Vagina (tissue), 2 donors: ENCODE measurements around the gene OXNAD1. TPM values are rescaled to one million over a fixed set of nuclear protein-coding genes. Genes with fewer than 3 reads are reported as not detected.

Source experiments
- DNase-seq, 2 donors: peaks; one replicate each; pipeline ENCODE4 v3.0.0-alpha.2; 2017; ENCODE audit errors: extremely low spot score in 2 of 2
- H3K27ac ChIP-seq: fragments of 200-600 bp; sonication (generic); one replicate; pipeline ENCODE4 v1.5.1; 2019
- H3K27me3 ChIP-seq: fragments of 200-600 bp; sonication (generic); one replicate; pipeline ENCODE4 v1.5.1; 2019
- H3K36me3 ChIP-seq, 2 donors: fragments of 200-600 bp; sonication (generic); one replicate each; pipeline ENCODE4 v1.5.1; 2017 to 2019
- H3K4me1 ChIP-seq: fragments of 200-600 bp; sonication (generic); one replicate; pipeline ENCODE4 v1.5.1; 2019
- H3K4me3 ChIP-seq, 2 donors: fragments of 200-600 bp; sonication (generic); 1 replicate in 1 of 2; 2 replicates in 1 of 2; pipeline ENCODE4 v1.5.1; 2016 to 2019
- H3K9me3 ChIP-seq: fragments of 200-600 bp; sonication (generic); one replicate; pipeline ENCODE4 v1.5.1; 2019
- POLR2A ChIP-seq, 2 donors: fragments of 450-650 bp; IDR thresholded peaks; one replicate each; pipeline ENCODE4 v1.6.1; 2017; ENCODE audit warnings: antibody characterized with exemption in 2 of 2, mild to moderate bottlenecking in 2 of 2, moderate library complexity in 2 of 2
- POLR2AphosphoS5 ChIP-seq, 2 donors: sonication (generic); formaldehyde crosslinking; IDR thresholded peaks; one replicate each; pipeline ENCODE4 v1.9.0; 2017; ENCODE audit warnings: antibody characterized with exemption in 2 of 2, mild to moderate bottlenecking in 2 of 2, low read depth in 1 of 2; ENCODE audit not compliant: insufficient read depth in 1 of 2
- intact Hi-C: fragments of 100-400 bp; cut with DNase I; formaldehyde crosslinking; loops from one replicate; pipeline ENCODE4 v1.15.1; 2023
- total RNA-seq: library from RNA; depleted of rRNA; stranded (reverse); fragments of >200 nt; gene quantifications from one replicate; pipeline ENCODE4 v1.2.3, GENCODE V29; 2016
- TF ChIP-seq, protein P1 (sequence below), 3 experiments: fragments of 450-650 bp in 2 of 3; fragments of 200-600 bp in 1 of 3; sonication (generic) in 1 of 3; IDR thresholded peaks; one replicate each; pipeline ENCODE4 v1.5.1; 2017 to 2019; ENCODE audit warnings: antibody characterized with exemption in 3 of 3, mild to moderate bottlenecking in 2 of 3, moderate library complexity in 2 of 3

The OXNAD1 gene
- total RNA-seq, 1 donor from 2014 or later: 30.0 TPM

DNA sequence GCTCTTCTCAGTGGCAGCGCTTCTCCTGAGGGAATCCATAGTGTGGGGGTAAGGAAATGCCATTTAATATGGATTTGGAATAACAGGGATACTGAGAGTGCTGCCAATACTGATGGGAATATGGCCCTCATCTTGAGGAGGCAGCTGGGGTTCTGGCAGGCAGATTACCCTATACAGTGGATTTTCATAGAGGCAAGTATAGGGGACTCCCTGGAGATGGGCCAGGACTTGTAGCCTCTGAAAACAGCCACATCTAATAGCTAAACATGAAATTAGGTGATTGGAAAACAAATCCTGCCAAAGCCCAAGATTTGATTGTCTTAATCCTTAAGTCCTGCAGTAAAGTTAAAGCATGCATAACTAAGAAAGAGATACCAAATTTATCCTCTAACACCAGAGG, 31.2 kb upstream of the OXNAD1 start:
- Histone ChIP-seq H3K36me3 (no peaks in the 10 kb centered on the region), H3K4me3 (no peak overlapping the region), H3K9me3 (no peaks in the 10 kb centered on the region), H3K4me1 (peaks cover under 1% of the 10 kb centered on the region), H3K27ac (no peak overlapping the region), H3K27me3 (no peaks in the 10 kb centered on the region)
- intact Hi-C loops: no loop called here
- no peak for DNase-seq
- TF ChIP-seq POLR2AphosphoS5 (IDR thresholded peaks at IDR 0.05; ENCODE audit: insufficient read depth in 1 of 2, low read depth in 1 of 2) (no peak), POLR2A (IDR thresholded peaks at IDR 0.05) (no peak)
- TF ChIP-seq, protein P1, sequence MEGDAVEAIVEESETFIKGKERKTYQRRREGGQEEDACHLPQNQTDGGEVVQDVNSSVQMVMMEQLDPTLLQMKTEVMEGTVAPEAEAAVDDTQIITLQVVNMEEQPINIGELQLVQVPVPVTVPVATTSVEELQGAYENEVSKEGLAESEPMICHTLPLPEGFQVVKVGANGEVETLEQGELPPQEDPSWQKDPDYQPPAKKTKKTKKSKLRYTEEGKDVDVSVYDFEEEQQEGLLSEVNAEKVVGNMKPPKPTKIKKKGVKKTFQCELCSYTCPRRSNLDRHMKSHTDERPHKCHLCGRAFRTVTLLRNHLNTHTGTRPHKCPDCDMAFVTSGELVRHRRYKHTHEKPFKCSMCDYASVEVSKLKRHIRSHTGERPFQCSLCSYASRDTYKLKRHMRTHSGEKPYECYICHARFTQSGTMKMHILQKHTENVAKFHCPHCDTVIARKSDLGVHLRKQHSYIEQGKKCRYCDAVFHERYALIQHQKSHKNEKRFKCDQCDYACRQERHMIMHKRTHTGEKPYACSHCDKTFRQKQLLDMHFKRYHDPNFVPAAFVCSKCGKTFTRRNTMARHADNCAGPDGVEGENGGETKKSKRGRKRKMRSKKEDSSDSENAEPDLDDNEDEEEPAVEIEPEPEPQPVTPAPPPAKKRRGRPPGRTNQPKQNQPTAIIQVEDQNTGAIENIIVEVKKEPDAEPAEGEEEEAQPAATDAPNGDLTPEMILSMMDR (IDR thresholded peaks at IDR 0.05): no peak

DNA sequence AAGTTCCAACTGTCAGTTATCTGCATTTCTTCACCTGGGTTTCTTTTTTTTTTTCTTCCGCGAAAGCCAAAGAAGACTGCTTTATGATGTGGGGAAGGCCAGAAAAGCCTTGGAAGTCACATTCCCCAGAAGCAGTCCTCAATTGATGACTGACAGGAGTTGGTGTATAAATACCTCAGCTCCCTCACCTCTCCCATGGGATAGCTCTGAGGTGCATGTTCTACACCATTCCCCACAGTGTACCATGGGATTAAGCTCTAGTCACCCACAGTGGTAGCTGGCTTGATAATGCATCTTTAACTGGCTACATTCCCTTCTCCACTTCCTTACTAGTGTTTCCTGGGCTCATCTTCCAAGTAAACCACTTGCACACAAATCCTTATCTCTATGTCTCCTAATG, 30.7 kb upstream of the OXNAD1 start:
- Histone ChIP-seq H3K36me3 (no peaks in the 10 kb centered on the region), H3K9me3 (no peaks in the 10 kb centered on the region), H3K27ac (no peak overlapping the region), H3K27me3 (no peaks in the 10 kb centered on the region), H3K4me1 (peaks cover 5% of the 10 kb centered on the region), H3K4me3 (no peak overlapping the region)
- DNase-seq: no peak
- intact Hi-C loops: no loop called here
- TF ChIP-seq POLR2A (IDR thresholded peaks at IDR 0.05) (no peak), POLR2AphosphoS5 (IDR thresholded peaks at IDR 0.05; ENCODE audit: insufficient read depth in 1 of 2, low read depth in 1 of 2) (no peak)
- TF ChIP-seq, protein P1 (IDR thresholded peaks at IDR 0.05): no peak

DNA sequence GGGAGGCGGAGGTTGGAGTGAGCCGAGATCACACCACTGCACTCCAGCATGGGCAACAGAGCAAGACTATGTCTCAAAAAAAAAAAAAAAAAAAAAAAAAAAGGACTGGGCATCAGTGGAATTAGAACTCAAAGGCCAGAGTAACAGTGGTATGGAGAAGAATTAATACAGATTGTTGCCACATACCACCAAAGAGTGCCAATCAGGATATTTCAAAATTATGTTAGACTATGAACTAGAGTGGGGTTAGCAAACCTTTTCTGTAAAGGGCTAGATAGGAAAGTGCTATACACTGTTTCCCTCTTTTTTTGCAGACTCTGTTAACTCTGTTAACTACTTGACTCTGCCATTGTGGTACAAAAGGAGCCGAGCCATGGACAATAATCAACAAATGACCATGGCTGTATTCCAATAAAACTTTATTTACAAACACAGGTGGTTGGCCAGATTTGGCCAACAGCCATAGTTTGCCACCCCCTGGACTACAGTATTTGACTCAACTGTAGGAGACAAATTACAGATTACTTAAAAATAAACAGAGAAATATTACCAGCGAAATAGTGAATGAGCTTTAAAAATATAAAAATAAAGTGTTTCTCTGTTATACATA, 28.9 kb upstream of the OXNAD1 start:
- TF ChIP-seq POLR2A (IDR thresholded peaks at IDR 0.05) (no peak), POLR2AphosphoS5 (IDR thresholded peaks at IDR 0.05; ENCODE audit: insufficient read depth in 1 of 2, low read depth in 1 of 2) (no peak)
- TF ChIP-seq, protein P1 (IDR thresholded peaks at IDR 0.05): no peak
- Histone ChIP-seq H3K4me1 (peaks cover 21% of the 10 kb centered on the region), H3K9me3 (no peaks in the 10 kb centered on the region), H3K27me3 (no peaks in the 10 kb centered on the region), H3K4me3 (no peak overlapping the region), H3K36me3 (no peaks in the 10 kb centered on the region), H3K27ac (no peak overlapping the region)
- intact Hi-C loops: no loop called here
- DNase-seq: no peak

DNA sequence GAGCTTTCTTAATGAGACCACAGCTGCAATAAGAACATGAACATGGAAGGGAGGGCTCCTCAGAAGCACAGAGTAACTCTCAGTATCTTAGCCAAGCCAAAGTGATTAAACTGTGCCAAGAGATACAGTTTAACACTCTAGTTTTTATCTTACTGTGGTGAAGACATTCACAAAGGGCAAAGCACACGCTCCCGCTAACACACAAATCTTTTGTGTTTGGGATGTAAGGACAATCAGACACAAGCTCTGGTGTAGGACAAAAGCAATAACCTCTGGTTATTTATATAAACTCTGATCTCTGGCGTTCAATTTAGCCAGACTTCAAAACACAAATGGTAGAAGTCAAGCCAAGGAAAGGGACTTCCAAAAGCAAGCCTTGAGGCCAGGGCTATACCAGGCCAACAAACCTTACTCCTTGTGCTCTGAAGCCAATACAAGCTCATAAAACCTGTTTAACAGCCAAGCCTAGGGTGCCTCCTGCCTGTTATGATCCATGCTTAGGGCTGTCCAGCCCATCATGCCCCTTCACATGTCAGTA, 28.1 kb upstream of the OXNAD1 start:
- no peak for TF ChIP-seq POLR2AphosphoS5 (IDR thresholded peaks at IDR 0.05; ENCODE audit: insufficient read depth in 1 of 2, low read depth in 1 of 2)
- TF ChIP-seq, protein P1 (IDR thresholded peaks at IDR 0.05): no peak
- no peak for TF ChIP-seq POLR2A (IDR thresholded peaks at IDR 0.05)
- DNase-seq: no peak
- Histone ChIP-seq H3K27ac (no peak overlapping the region), H3K36me3 (no peaks in the 10 kb centered on the region), H3K4me1 (peaks cover 21% of the 10 kb centered on the region), H3K9me3 (no peaks in the 10 kb centered on the region), H3K4me3 (no peak overlapping the region), H3K27me3 (no peaks in the 10 kb centered on the region)
- intact Hi-C loops: no loop called here

DNA sequence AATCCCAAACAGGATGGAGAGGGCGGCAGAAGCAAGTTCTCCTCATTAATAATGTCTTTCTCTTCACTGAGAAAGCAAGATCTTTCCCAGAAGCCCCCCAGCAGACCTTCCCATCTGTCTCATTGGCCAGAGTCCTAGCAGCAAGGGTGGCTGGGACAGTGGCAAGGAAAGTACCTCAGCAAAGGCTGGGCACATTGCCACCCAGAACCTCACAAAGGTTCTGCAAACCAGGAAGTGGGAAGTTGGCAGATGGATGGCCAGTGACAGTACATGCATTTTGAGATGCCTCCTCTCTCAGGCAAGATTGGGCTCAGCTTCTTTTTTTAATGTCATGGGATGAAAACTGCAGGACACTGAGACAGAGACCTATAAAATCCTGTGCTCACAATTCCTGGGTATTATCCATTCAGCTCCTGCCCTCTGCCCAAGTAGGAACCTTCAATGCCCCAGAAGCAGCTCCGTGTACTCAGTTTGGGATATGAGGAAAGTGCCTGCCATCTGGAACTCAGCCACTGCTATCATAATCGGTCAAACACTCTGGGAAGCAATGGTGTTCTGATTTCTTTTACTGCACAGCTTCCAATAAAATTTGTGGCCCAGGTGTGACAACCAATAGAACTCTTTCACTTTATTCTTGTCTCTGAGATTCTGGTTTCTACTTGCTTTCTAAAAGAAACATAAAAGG, 25.8 kb upstream of the OXNAD1 start:
- Histone ChIP-seq H3K36me3 (no peaks in the 10 kb centered on the region), H3K4me1 (peaks cover 21% of the 10 kb centered on the region), H3K9me3 (no peaks in the 10 kb centered on the region), H3K4me3 (no peak overlapping the region), H3K27me3 (no peaks in the 10 kb centered on the region), H3K27ac (peak overlapping the region; percentile 73)
- TF ChIP-seq POLR2AphosphoS5 (IDR thresholded peaks at IDR 0.05; ENCODE audit: insufficient read depth in 1 of 2, low read depth in 1 of 2) (no peak), POLR2A (IDR thresholded peaks at IDR 0.05) (no peak)
- TF ChIP-seq, protein P1 (IDR thresholded peaks at IDR 0.05): no peak
- intact Hi-C loops: no loop called here
- no peak for DNase-seq
